HG03045 (cell line): ENCODE data around the gene SF3A1.

Experiments used
- ATAC-seq: cut with Tn5 transposase; IDR thresholded peaks from one replicate; pipeline ENCODE4 v1.9.1; 2021; ENCODE audit warnings: mild to moderate bottlenecking, moderate library complexity; ENCODE audit not compliant: unreplicated experiment

Gene SF3A1

DNA sequence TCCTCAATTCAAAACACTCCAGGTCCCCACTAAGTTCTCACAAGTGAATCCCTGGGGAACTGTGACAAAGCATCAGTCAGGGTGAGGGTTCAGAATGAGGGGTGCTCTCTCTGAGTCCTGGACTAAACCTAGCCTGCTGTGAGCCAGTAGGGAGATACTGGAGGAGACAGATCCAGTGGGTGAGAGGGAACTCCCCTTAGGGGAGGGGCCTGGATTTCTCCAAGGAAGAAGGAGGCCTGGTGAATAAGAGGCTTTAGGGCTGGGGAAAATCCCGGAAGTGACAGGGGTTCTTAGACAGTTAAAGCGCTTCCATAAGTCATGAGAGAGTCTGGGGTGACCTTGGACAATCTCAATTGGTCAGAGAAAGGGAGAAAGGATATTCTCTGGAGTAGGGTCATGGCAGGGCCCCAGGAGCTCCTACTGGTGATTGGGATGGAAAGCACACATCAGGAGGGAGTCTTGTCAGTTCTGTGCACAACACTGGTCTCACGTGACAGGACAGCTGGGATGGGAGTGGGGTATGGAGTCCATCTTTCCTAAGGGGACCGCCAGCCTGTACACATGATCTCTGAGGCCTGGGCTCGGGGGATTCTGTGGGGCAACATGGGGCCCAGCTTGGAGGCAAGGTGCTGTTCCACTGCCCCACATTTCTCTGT, 31.5 kb downstream of the SF3A1 start:
- ATAC-seq, result no peak

GRCh38 chr22:30324014-30324730, 32.5 kb downstream of the SF3A1 start:
- ATAC-seq, result no peak

DNA sequence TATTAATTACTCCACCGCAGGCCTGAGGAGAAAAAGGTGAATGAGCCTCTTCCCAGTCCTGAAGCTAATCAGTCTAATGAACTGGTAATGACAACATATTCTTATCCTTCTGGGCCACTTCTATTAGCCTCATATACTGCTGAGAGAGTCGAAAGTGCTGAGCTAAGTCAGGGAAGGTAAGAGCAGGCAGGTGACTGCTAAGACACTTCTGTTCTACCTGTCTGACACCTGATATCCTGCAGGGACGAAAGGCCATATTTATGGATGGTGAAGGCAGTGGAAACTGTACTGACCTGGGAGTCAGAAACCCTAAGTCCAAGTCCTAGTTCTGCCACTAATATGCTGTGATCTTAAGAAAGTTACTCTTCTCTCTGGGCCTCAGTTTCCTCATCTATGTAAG, 33.4 kb downstream of the SF3A1 start:
- no peak for ATAC-seq

DNA sequence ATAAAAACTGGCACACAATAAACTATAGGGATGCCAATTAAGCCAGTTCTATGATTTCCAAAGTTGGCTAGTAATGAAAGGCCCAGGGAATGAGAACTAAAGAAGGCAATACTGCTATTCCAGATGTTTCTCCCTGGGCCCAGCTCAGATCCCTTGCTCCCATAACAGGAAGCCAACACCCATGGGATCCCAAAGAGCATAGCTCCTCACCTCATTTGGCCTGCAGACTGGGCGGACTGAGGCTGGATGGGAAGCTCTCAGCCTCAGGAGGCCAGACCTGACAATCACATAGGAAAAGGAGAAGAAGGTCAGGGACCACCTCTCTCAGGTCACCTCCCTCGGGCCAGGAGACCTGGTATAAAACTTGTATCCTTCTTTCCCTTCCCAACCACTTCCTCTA, 35.2 kb downstream of the SF3A1 start:
- no peak for ATAC-seq

DNA sequence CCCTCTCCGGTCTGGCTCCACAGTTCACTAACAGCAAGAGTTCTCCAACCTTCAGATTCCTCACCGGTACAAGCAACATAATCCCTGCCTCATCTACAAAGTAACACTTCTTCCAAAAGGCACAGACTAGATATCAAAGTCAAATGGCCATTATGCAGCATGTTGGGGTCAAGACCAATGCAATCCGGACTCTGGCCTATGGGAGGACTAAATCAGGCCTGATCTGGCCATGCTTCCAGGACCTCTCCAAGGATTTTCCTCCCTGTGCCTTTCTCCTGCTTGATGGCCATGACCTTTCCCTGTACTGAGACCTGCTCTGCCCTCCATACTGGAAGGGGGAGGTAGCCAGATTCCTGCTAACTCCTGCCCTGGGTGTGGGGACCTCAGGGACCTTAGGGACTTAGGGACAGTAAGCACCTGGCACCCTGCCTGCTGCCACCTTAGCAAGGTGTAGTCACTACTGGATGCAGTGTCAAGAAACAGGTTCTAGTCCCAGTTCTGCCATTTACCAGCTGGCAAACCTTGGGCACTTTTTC, 36.6 kb downstream of the SF3A1 start:
- no peak for ATAC-seq

- no peak for ATAC-seq
Measured at GRCh38 chr22:30318799-30319419, 37.8 kb downstream of the SF3A1 start.

DNA sequence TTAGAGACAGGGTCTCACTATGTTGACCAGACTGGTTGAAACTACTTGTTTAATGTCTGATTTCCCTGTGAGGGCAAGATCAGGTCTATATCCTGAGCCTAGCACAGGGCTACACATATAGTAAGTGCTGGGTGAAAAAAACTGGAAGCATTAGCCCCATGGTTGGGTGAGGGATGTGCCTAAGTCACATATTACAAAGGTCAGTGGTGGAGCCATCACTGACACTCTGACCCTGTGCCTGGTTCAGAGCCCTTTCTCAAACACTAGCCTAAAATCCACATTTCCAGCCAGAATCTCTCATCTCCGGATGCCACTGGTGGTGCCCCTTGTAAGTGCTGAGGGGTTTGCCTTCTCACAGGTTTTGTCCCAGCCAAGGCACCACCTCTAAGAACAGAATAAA, 38.9 kb downstream of the SF3A1 start:
- no peak for ATAC-seq

DNA sequence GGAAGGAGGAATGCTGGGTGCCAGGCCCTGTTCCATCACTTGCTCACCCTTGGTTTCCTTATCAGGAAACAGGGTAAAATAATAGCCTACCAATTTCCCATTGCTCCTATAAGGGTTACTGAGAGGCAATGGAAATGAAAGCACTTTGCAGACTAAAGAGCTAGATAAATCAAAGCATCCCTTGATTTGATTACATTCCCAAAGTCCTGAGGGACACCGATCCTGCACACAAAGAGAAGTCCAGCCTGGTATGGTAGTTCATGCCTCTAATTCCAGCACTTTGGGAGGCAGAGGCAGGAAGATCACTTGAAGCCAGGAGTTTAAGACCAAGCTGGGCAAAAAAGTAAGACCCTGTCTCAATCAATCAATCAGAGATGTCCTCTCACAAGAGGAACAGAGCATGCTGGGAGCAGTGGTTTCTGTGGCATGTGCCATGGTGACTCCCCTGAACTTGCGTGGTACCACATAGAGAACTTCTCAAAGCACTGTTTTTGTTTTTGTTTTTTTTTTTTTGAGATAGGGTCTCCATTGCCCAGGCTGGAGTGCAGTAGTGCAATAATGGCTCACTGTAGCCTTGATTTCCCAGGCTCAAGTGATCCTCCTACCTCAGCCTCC, 40.6 kb downstream of the SF3A1 start:
- ATAC-seq, result no peak

DNA sequence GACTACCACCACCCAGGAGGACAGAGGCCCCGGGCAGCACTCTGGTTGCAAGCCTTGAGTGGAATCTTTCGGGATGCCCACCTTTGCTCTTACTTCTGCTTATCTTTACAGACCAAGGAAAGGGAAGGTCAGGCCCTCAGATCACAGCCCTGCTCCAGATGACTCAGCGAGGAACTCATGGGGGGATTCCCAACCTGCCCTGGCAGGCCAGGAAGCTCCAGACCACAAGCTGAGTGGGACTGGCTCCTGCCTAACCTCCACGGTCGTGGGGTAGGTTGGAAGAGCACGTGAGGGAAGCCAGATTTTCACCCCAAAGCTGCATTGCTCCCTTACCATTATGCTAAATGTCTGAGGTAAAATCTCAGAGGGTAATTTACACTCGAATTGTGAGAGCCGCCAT, 41.8 kb downstream of the SF3A1 start:
- no peak for ATAC-seq

DNA sequence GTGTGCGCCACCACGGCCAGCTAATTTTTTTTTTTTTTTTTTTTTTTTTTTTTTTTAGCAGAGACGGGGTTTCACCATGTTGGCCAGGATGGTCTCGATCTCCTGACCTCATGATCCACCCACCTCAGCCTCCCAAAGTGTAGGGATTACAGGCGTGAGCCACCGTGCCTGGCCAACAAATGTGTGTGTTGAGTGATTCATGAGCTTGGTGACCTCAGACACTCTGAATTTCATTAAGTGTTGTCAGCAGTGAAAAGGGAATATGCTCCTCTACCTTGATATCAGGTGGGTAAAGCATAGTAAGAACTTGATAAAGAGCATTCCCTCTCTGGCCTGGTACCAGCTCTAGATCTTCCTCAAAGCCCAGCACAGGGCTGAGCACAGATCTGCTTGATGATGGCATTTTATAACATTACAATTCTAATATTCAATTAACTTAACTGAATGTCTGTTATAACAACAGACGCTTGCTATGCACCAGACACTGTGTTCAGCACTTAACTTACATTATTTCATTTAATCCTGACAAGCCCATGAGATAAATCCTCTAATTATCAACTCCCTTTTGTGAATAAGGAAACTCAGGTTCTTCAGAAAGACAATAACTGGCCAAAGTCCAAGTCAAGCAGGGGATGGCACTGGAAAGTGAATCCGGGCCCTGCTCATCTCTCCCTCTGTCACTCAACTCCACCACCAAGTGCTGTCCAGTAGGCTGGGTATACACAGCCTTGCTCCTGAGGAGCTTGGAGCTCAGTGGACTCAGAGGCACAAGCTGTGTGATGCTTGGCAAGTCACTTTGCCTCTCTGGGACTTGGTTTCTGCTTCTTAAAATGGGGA, 42.9 kb downstream of the SF3A1 start:
- ATAC-seq, result no peak

DNA sequence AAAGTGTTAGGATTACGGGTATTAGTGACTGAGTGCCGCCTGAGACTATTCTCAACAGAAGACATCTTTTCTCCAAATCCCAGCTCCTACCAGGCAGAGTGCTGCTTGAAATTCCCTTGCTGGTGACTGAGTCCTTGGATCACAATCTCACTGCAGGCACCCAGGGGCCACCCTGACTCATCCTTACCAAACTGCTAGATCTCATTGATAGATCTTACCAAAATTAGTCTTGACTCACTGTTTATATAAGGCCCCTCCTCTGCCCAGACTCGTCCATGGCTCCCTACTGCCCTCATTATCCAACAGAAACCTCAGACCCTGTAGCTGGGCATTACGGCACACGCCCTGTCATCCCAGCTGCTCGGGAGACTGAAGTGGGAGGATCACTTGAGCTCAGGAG, 44.6 kb downstream of the SF3A1 start:
- no peak for ATAC-seq

DNA sequence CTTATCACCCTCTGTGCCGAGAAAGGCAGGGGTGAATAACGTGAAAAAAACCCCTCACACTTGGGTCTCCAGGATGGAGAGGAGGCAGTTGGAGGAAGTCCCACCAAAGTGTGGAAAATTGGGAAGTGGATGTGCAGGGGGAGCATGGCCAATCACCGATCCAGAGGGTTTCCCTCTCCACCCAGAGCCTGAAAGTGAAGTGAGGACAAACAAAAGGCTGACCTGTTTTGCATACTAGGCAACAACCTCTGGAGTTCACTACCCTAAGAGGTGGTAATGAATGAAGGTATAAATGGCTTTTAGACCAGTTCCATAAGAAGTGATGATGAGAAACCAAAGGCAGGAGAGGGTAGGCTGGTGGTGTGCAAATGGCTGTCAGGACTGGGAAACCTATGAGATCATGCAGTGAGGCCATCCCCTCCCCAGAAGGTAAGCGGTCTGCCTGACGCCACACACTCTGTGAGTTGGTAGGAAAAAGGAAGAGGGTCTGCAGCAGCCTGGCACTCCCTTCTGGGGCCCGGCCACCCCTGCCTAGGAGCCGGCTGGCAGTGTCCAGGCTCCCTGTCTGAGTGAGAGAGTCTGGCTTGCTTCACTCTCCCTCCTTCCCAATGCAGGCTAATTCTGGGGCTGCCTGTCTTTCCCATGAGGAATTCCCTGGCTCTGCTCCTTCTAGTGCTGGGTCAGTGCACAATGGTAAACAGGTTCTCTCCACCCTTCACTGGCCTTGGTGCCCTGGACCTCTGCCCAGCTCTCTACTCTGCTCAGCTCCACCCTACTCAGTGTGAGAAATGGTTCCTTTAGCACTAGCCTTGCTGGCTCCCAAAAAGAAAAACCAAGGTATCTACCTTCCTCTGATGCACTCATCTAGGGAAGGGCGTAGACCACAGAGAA, 45.6 kb downstream of the SF3A1 start:
- ATAC-seq, result no peak

DNA sequence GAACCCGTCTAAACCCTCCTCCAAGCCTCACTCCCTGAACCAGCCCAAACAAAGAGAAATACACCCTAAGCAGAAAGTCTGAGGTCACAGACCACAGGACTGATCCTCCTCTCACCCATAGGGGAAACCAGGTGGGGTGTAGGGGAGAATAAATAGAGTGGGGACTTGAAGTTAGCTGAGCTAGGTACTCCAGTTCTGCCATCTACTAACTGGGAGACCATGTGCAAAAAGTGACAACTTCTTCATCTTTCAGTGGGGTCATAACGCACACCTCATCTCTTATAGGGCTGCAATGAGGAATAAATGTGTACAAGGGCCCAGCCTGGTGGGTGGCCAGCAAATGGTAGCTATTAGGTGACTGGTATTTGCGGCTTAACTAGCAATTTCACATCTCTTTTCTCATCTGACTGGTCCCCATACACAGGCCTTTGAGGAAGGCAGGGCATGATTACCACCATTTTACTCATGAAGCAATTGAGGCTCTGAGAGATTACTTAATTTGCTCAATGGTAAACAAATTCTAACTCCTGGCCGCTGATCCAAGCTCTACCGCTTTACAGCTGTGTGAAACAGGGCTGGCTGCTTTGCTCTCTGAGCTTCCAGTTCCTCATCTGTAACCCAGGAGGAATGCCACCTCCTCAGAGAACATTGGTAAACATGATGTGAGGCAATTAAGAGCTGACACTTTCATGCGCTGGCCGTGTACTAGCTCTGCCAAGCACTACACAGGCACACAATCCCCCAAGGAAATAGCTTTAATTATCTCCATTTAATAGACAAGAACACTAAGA, 46.5 kb downstream of the SF3A1 start:
- no peak for ATAC-seq

DNA sequence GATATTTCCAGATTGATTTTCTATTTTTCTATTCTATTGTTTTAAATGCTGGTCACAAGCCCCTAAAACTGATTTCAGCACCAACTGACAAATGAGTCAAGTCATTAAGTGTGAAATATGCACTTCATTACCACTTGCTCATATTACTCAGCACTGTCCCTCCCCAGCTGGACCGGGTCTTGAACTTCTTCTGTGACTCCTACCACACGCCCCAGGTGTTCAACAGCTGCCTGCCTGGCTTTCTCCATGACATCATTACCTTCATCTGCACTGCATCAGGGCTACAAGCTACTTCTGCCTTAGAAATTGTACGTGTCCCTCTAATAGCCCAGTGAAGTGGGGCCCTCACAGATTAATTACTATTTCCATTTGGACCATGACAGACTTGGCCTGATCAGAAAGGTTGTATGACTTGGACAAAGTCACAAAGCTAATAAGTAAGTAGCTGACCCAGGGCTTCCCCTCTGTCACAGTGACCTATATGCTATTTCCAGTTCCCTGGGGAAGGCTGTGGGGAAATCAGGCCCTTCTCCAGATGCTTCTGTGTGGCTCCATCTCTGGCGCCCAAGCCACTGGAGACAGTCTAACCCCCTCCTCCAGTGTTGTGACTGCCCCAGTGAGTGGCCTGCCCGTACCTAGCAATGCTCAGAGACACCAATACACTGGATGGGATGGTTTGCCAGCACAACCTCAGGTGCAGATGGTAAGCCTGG, 48.0 kb downstream of the SF3A1 start:
- ATAC-seq, result no peak

DNA sequence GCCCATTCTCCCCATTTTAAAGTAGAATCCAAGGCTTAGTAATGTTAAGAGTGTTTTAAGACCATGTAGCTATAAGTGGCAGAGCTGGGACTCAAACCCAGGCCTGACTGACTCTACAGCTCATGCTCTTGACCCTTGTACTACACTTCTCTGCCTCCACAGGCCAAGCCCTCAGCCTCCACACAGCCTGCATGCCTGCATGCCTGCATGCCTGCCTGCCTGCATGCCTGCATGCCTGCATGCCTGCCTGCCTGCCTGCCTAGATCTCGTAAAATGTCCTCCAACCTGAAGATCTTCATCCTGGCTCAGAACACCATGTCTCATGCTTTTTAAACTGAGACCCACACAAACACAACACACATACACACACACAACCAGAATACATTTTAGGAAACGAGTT, 48.6 kb downstream of the SF3A1 start:
- no peak for ATAC-seq

- no peak for ATAC-seq
Measured at GRCh38 chr22:30307041-30307574, 49.6 kb downstream of the SF3A1 start.

- no peak for ATAC-seq
Measured at GRCh38 chr22:30306627-30307011, 50.1 kb downstream of the SF3A1 start.
